Nucleus accumbens (tissue), 56 donors: ENCODE measurements around the gene ZBTB34.

Experiments used
- DNase-seq, 56 donors: peaks; one replicate each; lab custom pipeline; 2025; lab: John Stamatoyannopoulos, UW

Gene ZBTB34

GRCh38 chr9:126875756-126876510 is 15.5 kb downstream of the ZBTB34 start:
- no peak for DNase-seq

GRCh38 chr9:126876531-126876930 is 16.1 kb downstream of the ZBTB34 start:
- no peak for DNase-seq

DNA sequence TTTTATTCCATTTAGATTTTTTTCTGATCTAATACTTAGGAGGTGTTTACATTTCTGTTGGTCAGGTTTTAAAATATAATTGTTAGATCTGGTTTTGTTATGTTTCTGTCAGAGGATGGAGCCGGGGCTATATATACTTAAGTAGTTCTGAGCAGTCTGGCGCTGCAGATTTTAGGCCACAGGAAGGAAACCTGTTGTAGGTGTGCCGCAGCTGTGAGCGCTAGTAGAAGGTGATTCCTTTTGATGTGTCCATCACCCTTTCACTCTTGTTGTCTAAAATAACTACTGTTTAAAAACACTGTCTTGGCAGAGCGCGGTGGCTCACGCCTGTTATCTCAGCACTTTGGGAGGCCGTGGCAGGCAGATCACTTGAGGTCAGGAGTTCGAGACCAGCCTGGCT is 17.0 kb downstream of the ZBTB34 start:
- DNase-seq = no peak

- DNase-seq = peak in 3 of 56 donors; percentile 10 to 29 (median 18)
Measured at GRCh38 chr9:126879288-126879687, 18.8 kb downstream of the ZBTB34 start.

GRCh38 chr9:126880226-126880946 is 19.9 kb downstream of the ZBTB34 start:
- peak in 1 of 56 donors; percentile 10 for DNase-seq

GRCh38 chr9:126880947-126881332 is 20.5 kb downstream of the ZBTB34 start:
- DNase-seq = peak in 28 of 56 donors; percentile 10 to 65 (median 41)

DNA sequence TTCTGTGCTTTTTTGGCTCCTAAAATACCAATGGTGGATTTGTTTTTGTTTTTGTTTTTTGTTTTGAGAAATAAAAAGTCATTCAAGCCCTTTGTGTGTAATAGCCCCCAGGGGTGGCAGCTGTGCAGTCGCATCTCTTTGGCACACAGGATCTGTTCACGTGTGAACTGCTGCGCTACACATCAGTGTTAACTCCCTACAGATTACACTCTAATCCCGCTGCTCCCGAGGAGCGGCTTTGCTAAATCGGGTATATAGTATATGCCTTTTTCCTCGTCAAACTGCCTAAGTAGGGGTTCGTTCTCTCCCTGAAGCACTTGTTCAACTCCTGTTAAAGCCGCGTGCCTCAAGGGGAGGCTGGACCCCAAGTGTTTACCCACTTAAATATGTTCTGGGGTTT is 22.3 kb downstream of the ZBTB34 start:
- no peak for DNase-seq

GRCh38 chr9:126883636-126884035 is 23.2 kb downstream of the ZBTB34 start:
- DNase-seq = no peak

DNA sequence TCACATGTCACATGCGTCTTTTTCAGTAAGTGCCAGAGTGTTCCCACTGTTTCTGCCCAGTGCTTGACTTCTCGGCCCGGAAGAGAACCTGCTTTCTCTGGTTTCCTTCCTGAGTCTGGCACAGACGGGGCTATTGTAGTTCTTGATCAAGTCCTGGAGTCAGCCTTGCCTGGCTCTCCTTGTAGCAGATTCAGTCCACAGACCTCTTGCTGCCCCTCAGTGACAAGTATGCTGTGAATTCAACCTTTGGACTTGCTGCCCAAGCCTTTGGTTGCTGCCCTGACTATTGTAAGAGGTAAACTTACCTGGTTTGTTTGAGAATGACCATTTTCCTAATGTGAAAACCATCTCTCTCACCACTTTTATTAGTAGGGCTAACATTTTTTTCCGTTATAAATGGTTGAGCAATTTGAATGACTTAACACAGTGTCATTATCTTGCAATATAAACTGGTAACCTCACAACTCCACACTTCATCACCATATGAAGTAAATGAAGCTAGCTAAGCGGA is 24.7 kb downstream of the ZBTB34 start:
- peak in 2 of 56 donors; percentile 15 to 44 for DNase-seq

DNA sequence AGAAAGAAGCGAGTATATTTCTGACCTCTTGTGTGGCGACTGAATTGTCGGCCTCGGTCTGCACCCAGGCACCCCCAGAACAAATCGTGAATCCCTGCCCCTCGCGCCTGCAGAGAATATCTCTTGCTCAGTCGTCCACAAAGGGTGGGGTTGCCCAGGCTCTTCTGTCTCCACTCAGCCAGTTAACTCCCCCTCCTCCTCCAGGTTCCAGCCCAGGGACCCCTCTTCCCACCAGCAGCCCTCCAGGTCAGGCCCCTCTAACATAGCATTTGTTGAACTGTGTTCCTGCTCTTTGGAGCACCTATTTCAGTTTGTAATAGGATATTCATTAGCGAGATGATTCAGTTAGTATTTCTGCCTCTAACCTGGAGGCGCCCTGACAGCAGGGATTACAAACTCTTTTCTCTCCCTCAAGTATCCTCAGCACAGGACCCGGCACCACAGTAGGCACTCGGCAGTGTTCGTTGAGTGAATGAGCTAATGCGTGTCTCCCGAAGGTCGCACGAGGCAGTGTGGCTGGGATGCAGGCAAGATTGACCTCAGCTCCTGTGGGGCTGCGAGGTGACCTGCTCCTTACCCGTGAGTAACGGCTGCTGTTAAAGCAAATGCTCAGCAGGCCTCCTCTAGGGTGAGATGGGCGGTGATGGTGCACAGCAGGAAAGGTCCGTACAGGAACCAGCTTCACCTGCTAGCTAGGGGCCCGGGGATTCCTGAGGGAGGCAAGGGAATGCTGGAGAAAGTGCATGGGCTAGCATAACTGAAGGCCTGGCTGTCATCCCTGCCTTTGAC is 25.8 kb downstream of the ZBTB34 start:
- DNase-seq = no peak

DNA sequence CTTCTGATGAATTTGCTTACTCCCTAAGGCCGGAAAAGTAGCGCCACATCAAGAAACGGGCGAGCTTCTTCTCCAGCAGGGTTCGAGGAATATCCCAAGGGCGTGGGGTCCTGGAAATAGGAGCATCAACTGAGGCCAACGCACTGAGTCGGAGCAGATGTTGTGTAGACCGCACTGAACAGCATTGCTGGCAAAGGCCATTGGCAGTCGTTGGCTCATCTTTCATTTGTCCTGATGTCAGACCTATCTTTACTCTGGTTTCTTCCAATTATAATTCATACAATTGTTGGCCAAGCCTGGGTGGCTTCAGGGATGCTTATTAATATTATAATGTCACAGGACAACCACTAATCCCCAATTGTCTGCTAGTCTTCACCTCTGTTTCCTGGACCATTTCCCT is 26.5 kb downstream of the ZBTB34 start:
- DNase-seq = no peak

DNA sequence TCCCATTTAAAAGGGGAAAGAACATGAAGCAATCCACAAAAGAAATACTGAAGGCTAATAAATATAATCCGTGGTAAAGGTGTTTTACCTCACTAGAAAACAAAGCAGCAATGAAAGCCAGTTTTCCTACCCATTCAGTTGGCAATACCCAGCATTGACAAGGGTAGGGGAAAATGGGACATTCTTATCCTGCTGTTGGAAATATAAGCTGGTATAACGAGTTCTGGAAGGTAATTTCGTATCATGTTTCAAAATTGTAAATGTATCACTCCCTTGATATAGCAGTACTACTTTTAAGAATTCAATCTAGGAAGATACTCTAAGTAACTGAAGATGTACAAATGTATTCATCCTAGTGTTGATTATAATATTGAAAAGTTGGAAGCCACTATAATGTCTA is 31.2 kb downstream of the ZBTB34 start:
- no peak for DNase-seq

DNA sequence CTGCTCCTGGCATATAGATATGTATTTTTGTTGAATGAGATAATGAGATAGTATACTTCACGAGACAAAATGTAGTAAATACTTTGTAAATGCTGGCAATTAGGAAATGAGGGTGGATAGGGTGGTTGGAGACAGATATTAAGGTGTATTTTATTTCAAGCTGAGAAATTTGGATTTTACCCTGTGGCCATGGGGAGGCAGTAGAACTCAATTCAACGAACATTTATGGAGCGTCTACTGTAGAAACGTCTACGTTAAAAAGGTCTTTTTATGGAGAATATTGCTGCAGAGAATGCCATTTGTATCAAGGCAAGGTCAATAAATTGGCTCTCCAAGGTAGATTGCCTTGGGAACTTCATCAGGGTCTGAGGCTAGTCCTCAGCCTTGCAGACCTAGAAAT is 32.6 kb downstream of the ZBTB34 start:
- no peak for DNase-seq

- no peak for DNase-seq
Measured at GRCh38 chr9:126894052-126894603, 33.7 kb downstream of the ZBTB34 start.

DNA sequence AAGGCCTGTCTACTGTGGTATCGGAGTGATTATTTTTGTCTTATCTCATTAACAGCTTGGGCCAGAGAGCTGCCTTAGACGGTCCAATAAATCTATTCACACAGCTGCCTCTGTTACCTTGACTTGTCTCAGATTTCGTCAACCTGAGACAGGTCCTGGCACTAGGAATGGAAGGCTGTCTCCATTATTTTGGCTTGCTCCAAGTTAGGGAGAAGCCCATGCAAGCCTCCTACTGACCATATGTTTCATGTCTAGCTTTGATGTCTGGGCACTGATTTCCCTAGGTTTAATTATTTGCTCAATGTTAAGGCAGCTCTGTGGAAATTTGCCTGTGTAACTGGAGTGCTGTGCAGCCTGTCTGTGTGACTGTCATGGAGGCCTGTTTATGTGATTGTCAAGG is 41.8 kb downstream of the ZBTB34 start:
- no peak for DNase-seq

GRCh38 chr9:126904586-126904985 is 44.1 kb downstream of the ZBTB34 start:
- DNase-seq = no peak

DNA sequence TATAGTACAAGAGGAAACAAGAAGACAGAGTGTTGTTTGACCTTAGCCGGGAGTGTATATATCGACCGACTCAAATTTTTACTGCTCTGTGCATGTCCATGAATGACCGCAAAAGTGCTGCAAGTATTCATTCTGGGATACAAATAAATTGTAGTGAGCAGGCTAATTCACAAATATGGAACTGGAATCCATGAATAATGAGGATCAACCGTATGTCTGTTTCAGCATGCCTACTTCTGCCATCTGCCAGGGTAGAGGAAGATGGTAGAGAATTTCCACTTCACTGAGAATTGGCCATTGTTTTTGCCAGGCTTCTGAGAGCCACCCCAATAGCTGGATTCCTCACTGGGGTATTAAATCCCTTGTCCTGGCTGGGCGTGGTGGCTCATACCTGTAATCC is 45.7 kb downstream of the ZBTB34 start:
- no peak for DNase-seq

GRCh38 chr9:126907058-126907457 is 46.6 kb downstream of the ZBTB34 start:
- DNase-seq = no peak

DNA sequence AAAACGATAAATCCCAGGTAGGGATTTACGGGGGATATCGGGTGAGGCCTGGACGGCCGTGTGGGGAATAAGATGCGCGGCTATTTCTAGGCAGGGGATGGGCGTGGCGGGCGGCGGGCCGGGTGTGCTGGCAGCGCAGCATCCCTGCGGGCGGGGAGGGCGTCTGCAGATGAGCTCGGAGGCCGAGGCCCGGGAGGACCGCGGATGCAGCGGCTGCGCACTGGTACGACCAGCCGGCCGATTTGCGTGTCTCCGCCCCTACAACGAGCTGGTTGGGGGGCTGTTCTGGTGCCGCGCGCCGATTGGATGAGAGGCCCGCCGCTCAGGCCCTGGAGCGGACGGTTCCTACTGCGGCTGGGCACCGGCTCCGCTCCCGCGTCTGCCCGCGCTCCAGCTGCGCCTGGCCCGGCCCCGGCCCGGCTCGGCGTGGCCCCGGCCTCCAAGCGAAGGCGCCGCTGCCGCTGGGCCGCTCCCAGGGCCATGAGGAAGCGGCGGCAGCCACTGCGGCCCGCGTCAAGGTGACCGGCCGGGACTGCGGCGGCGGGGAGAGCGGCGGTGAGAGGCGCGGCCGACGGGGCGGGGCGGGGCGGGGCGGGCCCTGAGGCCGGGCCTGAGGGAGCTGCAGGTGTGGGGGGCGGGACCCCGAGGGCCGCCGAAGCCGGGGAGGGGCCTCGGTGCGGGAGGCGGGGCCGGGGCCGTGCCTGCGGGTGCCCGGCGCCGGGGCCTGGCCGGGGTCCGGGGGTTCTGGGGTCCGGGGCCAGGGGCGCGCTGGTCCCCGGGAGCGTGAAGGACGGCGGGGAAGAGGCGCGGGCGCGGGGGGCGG is 54.2 kb downstream of the ZBTB34 start, which contains the start of gene RALGPS1:
RALGPS1 (plus strand) TSS at position 325 of the 823 bp plus-strand sequence. CDS start 47,508 bp downstream, outside the sequence.
- peak; percentile 35 to 97 (median 94) for DNase-seq
